Effector CD8-positive, alpha-beta T cell (primary cell): Measurements from ENCODE around the gene HNRNPLL.

Experiments used
- DNase-seq: peaks from one replicate; lab custom pipeline; 2025; lab: John Stamatoyannopoulos, UW

Gene HNRNPLL

DNA sequence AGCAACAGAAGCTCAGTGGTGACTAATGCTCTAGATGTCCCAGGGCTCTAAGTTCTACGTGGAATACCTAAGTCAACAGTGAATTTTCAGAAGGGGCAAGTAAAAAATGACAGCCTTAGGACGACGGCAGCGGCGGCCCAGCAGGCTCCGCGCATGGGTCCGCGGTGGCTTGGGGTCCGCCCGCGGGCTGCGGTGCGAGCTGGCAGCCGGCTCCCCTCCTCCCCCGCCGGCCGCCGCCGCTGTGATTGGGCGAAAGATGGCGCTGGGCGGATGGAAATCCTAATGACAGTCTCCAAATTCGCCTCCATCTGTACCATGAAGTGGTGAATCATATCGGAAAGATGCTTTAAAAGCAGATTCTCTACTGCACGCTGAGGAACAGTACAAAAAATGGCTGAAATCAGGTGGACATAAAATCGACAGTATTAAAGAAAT lies 74.7 kb downstream of the HNRNPLL start:
- no peak for DNase-seq

DNA sequence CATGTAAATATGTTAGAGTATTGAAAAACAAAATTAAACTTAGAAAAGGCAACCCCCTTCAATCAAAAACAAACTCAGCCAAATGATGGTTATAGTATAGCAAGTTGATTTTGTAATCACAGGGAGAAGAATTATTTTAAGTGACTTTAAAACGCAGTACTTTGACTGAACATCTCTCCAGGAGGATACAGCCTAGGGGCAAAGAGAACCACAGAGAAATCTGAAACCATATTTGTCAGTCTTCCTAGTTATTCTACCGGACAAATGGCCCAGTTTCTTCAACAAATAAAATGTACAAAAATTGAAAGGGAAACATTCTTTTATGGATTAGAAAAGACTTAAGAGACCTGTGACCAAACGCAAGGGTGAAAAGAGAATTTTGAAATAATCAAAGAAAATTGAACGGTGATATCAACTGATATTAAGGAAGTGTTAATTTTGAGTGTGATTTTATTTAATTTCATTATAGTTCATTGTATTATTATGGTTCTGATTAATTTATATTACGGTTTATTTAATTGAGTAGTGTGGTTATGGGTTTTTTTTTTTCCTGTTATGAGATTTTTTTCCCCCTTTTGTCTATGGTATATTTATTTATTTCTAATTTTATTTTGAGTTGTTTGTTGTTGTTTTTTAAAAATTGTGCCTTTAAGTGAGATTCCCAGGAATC lies 75.3 kb downstream of the HNRNPLL start:
- DNase-seq = no peak

DNA sequence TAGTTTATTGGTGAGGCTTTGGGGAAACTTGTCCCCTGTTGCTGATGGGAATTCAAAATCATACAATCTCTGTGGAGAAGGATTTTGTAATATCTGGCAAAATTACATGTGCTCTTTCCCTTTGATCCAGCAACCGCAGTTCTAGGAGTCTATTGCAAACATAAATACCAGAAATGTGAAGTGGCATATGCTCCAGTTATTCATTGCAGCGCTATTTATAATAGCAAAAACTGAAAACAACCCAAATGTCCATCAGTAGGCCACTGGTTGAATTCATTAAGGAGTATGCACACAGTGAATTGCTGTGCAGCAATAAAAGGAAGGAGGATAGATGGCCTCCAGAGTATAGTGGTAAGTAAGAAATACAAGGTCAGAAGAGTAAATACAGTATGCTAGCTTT lies 76.5 kb downstream of the HNRNPLL start:
- no peak for DNase-seq

DNA sequence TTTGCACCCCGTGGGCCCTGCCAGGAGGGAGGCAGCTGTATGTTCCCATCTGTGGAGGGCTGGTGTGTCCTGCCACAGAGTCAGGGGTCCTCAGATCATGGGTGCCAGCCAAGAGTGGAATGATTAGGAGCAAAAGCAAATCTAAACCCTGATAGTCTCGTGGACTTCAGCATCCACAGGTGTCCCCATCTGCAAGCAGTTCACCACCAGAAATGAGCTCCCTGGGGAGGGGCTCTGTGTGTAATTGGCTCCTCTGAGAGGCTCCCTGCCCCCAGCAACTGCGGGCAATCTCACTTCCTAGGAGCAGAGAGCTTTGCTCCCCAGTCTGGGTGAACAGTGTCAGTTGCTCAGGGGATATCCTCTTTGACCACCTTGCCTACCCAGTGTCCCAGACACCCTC lies 78.1 kb downstream of the HNRNPLL start:
- no peak for DNase-seq

DNA sequence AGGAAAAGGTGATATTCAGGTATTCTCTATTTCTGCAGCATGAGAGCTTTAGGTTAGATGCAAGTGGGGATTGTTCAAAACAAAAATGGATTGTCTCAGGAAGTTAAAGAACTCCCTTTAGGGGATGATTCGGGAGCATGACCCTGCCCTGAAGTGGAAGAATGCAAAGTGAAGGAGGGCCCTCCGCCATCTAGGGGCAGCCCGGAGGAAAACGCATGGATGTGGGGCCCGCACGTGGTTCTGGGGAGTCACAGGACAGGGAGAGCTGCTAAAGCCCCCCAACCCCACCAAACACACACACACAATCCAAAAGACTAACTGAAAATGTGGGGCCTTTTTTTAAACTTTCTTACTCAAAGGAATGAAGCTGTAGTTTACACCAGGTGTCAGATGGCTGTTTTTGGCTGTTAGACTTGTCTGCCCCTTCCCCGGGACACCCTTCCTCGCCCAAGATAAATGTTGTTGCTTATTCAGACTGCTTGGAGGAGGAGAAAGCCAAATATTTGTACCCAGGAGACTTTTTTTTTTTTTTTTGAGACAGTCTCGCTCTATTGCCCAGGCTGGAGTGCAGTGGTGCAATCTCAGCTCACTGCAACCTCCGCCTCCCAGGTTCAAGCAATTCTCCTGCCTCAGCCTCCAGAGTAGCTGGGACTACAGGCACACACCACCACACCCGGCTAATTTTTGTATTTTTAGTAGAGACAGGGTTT lies 78.8 kb downstream of the HNRNPLL start:
- DNase-seq = no peak

DNA sequence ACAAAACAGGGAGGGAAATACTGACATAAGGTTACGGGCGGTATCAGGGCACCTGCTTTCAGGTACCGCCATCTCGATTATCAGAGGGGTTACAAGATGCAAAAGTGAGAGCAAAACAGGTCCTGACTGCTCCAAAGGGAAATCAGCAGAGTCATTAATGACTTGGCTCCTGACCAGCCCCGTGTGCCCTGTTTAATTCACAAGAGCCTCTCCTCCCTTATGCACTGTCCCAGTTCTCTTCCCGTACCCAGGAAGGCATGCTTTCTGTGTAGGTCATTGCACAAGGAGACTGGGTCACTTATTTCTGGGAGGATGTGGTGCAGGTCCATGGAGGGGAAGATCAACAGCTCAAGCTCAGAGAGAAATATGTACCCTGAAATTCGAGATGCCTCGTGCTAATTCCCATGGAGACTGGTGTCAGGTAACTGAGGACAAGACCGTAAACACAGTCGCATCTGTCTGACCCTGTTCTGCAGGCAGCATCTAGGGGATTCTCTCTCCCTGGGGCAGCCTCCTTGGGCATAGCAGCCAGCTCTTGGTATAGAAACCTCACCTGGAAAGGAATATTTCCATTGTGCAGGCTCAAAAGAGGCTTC lies 79.9 kb downstream of the HNRNPLL start:
- no peak for DNase-seq

DNA sequence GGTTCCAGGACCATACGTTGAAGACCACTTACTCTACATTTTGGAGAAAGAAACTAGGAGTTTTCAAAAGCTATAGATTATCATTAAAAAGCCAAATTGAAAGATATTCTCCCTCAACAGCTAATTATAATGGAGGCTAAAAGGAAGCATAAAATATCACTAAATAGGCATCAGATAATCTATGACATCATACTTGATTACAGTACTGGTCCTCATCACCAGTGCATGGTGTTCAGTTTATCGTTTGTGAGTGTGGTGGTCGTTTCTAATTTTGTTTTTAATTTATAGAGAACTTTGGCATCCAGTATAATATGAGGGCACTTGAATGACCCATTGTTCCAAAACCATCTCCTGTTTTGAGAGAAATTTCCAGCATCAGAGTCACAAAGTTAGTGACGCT lies 80.9 kb downstream of the HNRNPLL start:
- DNase-seq = no peak

DNA sequence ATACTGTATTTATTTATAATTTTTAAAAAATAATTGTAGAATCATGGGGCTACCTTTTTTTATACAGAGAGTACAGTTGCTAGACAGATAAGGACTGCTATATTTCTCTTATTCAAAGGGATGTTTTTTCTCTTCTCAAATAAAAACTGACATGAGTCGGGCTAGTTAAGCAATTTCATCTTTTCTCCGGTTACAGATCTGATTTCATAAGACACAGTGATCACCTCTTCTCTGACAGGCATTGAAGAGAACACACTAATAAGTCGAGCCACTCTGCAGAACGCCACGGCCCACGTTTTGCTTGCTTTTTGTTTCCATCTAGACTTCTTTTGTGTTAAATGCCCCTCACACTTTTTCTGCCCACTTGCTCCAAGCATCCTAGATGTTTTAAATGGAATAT lies 85.4 kb downstream of the HNRNPLL start:
- DNase-seq = no peak

DNA sequence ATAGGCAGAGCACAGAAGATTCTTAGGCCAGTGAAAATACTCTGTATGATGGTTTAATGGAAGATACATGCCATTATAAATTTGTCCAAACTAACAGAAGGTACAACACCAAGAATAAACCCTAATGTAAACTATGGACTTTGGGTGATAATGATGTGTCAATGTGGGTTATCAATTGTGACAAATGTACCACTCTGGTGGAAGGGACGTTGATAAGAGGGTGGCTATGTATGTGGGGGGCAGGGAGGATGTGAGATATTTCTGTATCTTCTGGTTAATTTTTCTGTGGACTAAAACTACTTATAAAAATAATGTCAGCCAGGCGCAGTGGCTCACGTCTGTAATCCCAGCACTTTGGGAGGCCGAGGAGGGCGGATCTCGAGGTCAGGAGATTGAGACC lies 86.2 kb downstream of the HNRNPLL start:
- DNase-seq = no peak

DNA sequence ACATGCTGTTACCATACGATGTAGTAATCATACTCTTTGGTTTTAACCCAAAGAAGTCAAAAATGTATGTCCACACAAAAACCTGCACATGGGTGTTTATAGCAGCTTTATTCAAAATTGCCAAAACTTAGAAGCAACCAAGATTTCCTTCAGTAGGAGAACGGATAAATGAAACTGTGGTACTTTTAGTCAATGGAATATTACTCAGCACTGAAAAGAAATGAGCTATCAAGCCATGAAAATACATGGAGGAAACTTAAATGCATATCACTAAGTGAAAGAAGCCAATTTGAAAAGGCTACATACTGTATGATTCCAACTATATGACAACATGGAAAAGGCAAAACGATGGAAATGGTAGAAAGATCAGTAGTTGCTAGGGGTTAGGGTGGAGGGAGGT lies 86.6 kb downstream of the HNRNPLL start:
- no peak for DNase-seq

DNA sequence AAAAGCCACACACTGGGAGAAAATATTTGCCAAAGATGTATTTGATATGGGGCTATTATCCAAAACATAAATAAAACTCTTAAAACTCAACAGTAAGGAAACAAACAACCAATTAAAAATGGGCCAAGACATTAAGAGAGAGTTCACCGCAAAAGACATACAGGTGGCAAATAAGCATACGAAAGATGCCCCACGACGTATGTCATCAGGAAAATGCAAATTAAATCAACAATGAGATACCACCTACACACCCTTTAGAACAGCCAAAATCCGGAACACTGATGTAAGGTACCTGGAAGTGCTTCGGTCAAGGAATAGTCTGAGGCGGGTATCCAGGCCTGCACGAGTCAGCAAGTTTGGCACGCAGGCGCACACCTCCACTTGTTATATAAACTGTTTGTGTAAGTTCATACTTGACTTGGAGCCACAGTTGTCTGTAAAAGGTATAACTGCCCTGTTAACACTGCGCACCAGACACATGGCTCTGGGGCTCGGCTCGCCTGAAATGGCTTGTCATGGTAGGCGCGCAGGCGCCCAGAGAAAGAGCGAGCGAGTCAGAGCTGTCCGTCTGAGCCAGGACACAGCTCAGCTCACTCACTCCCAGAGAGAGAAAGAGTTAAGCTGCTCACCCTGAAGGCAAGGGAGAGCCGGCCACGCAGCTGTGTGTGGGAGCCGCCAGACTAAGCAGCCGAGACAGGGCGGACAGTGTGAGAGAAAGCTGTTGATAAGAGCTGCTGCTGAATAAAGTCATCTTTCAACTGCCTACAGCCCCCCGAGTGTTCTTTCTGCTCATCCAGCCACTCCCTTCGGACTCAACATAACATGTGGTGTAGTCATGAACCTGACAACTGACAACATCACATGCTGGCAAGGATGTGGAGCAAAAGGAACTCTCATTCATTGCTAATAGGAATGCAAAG lies 87.3 kb downstream of the HNRNPLL start:
- no peak for DNase-seq

DNA sequence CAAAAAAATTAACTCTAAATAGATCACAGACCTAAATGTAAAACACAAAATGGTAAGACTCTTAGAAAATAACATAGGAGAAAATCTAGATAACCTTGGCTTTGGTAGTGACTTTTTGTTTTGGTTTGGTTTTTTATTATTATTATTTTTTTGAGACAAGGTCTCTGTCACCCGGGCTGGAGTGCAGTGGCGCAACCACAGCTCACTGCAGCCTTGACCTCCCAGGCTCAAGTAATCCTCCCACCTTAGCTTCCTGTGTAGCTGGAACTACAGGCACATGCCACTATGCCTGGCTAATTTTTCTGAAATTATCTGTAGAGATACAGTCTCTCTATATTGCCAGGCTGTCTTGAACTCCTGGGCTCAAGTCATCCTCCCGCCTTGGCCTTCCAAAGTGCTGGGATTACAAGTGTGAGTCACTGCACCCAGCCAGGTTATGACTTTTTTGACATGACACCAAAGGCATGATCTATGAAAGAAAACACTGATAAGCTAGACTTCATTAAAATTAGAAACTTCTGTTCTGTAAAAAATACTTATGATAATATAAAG lies 88.0 kb downstream of the HNRNPLL start:
- DNase-seq = no peak

DNA sequence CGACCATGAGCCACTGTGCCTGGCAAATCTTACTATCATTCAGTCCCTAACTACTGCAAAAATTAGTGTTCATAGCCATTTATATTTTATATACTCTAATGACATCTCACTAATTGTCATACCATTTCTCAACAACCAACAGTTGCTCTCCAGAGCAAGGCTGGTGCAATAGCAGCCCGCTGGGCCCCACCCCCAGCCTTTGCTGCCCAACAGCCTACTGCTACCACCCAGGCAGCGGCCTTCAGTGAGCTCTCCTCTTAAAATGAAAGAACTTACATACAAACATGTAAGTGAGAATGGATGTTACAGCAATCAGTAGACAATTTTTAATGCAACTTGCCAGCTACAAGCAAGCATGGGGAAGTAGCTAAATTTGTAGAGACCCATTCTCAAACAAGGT lies 90.5 kb downstream of the HNRNPLL start:
- DNase-seq = no peak
